Calu3 (cell line): Measurements from ENCODE around the gene MPND. TPM values are rescaled to one million over a fixed set of nuclear protein-coding genes. Genes with fewer than 3 reads are reported as not detected.

Experiments
- BruUV-seq: library from RNA; stranded (reverse); fragments of 400-500 nt; replicated peaks from 2 replicates; lab custom pipeline; 2021; lab: Mats Ljungman, UMichigan
- CTCF ChIA-PET: fragments of 300-600 bp; sonication (Branson Sonifier 250); formaldehyde crosslinking; loops from one replicate; lab custom pipeline; 2022; ENCODE audit warnings: antibody characterized with exemption; lab: Charles Lee
- DNase-seq: peaks from one replicate; pipeline ENCODE4 v3.0.0; 2022
- H3K27ac Mint-ChIP-seq: one replicate; pipeline ENCODE4 v1.8.0; 2022; ENCODE audit warnings: mixed read lengths; ENCODE audit not compliant: unreplicated experiment
- H3K27me3 Mint-ChIP-seq: one replicate; pipeline ENCODE4 v1.8.0; 2022; ENCODE audit warnings: mixed read lengths; ENCODE audit not compliant: unreplicated experiment
- H3K36me3 Mint-ChIP-seq: one replicate; pipeline ENCODE4 v1.8.0; 2022; ENCODE audit warnings: mild to moderate bottlenecking, moderate library complexity, mixed read lengths; ENCODE audit not compliant: insufficient read depth, unreplicated experiment
- H3K4me1 Mint-ChIP-seq: one replicate; pipeline ENCODE4 v1.8.0; 2022; ENCODE audit warnings: mild to moderate bottlenecking, low read depth, mixed read lengths; ENCODE audit not compliant: unreplicated experiment
- H3K4me3 Mint-ChIP-seq: one replicate; pipeline ENCODE4 v1.8.0; 2022; ENCODE audit warnings: mild to moderate bottlenecking, low read depth, moderate library complexity, mixed read lengths; ENCODE audit not compliant: unreplicated experiment
- H3K9me3 Mint-ChIP-seq: one replicate; pipeline ENCODE4 v1.8.0; 2022; ENCODE audit warnings: low read depth, mixed read lengths; ENCODE audit not compliant: unreplicated experiment
- CTCF ChIP-seq: fragments of 200-600 bp; IDR thresholded peaks from one replicate; pipeline ENCODE4 v1.8.0; 2022; ENCODE audit warnings: antibody characterized with exemption; ENCODE audit not compliant: unreplicated experiment
- intact Hi-C: fragments of 100-400 bp; cut with micrococcal nuclease; formaldehyde crosslinking; loops from one replicate; pipeline ENCODE4 v1.10.0; 2022; ENCODE audit not compliant: unreplicated experiment
- total RNA-seq: library from RNA; stranded (reverse); gene quantifications from 2 replicates; pipeline ENCODE4 v1.2.3, GENCODE V29; 2022

Gene MPND
- total RNA-seq, 1 experiment from 2014 or later: 21.1 TPM

DNA sequence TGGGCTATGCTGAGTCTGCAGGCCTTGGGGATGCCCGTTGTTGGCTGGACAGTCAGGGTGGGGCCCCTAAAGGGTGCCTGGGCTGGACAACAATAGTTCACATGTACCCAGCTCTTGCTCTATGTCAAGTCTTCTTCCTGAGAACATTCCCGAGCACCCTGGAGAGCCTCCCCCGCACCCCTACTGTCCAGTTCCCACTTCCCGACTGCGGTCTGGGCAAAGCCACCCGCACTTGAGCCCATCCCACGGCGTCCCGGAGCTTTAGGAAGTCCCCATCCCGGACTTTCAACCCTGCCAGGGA, 1.1 kb upstream of the MPND start:
- peaks cover 43% of the 10 kb centered on the region for H3K36me3 Mint-ChIP-seq
- H3K4me3 Mint-ChIP-seq: peak overlapping the region; percentile 87
- peaks cover 18% of the 10 kb centered on the region for H3K4me1 Mint-ChIP-seq
- no peaks in the 10 kb centered on the region for H3K9me3 Mint-ChIP-seq
- no peak for DNase-seq
- BruUV-seq: TSS peak; percentile 70
- no peaks in the 10 kb centered on the region for H3K27me3 Mint-ChIP-seq
- no peak for TF ChIP-seq CTCF
- intact Hi-C loops: no loop called here
- peak overlapping the region; percentile 96 for H3K27ac Mint-ChIP-seq
- CTCF ChIA-PET: interaction anchor here (0.5 to 2.3 kb wide), 5 partner anchors 10 to 129 kb away, joined by 3 to 13 read pairs (median 12); no protein-coding TSS in a partner anchor

DNA sequence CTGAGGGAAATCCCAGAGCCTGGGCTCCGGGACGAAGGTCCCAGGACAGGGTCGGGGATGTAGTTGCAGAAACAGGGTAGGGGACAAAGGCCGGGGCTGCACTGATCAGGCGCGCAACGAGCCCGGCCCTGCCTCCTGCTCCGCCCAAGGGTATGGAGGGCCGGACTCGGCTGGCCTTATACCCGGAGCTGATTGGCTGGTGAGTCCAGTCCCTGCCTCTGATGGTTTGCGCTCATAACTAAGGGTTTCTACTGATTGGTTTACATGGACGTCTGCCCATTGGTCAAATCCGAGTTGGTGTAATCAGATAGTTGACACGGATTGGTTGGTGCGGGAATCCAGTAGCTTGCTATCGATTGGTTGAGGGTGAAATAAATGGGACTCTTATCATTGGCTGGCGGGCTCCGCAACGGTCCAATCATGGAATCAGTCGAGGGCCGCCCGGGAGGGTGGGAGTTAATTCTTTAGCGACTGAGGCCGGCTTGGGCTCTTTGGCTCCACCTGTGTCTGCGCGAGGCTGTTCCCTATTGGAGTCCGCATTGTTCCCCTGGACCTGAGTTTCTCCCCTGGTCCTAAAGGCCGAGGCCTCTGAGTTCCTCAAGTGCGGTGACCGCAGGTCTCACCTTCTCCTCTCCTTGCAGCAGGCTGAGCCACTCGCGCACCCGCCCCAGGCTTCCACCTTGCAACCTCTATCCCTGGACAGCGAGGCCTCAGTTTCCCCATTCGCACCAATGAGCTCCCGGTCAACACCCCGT, 570 bp upstream of the MPND start:
- peak overlapping the region; percentile 96 for H3K27ac Mint-ChIP-seq
- DNase-seq: peak; percentile 89
- no peaks in the 10 kb centered on the region for H3K9me3 Mint-ChIP-seq
- TF ChIP-seq CTCF: no peak
- CTCF ChIA-PET: interaction anchor here (0.5 to 2.3 kb wide), 6 partner anchors 10 to 1706 kb away, joined by 3 to 13 read pairs (median 9); no protein-coding TSS in a partner anchor
- H3K4me1 Mint-ChIP-seq: peaks cover 13% of the 10 kb centered on the region
- no TSS peak for BruUV-seq
- intact Hi-C loops: no loop called here
- H3K4me3 Mint-ChIP-seq: peak overlapping the region; percentile 87
- no peaks in the 10 kb centered on the region for H3K27me3 Mint-ChIP-seq
- peaks cover 41% of the 10 kb centered on the region for H3K36me3 Mint-ChIP-seq

DNA sequence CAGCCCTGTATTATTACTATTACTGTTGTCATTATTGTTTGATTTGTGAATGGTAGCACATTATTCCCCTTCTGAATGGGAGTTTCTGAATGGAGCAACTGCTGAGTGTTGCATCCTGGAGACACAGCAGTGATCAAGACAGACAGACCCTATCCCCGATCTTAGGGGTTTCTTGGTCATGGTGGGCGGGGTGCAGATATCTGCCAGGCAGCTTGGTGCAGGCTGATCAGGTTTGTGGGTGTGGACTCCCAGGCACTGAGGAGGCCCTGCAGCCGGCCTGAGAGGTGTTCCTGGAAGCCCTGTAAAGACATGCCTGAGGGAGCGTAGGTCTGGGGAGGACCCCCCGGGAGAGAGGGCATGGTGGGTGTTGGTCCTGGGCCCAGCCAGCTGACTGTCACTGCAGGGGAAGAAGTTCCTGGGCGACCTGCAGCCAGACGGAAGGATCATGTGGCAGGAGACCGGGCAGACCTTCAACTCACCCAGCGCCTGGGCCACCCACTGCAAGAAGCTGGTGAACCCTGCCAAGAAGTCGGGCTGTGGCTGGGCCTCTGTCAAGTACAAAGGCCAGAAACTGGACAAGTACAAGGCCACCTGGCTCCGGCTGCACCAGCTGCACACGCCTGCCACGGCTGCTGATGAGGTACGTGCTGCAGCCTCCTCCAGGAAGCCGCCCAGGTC, 2.1 kb downstream of the MPND start:
- DNase-seq: no peak
- intact Hi-C loops: no loop called here
- Mint-ChIP-seq H3K27me3 (no peaks in the 10 kb centered on the region), H3K4me1 (peaks cover 8% of the 10 kb centered on the region), H3K4me3 (no peak overlapping the region), H3K27ac (peak overlapping the region; percentile 40), H3K9me3 (no peaks in the 10 kb centered on the region), H3K36me3 (peaks cover 31% of the 10 kb centered on the region)
- BruUV-seq: no TSS peak
- CTCF ChIA-PET: no interaction called here
- no peak for TF ChIP-seq CTCF

- H3K9me3 Mint-ChIP-seq: no peaks in the 10 kb centered on the region
- CTCF ChIA-PET: no interaction called here
- peak overlapping the region; percentile 40 for H3K27ac Mint-ChIP-seq
- TF ChIP-seq CTCF: no peak
- no peak overlapping the region for H3K4me3 Mint-ChIP-seq
- peaks cover 8% of the 10 kb centered on the region for H3K4me1 Mint-ChIP-seq
- H3K27me3 Mint-ChIP-seq: no peaks in the 10 kb centered on the region
- DNase-seq: no peak
- BruUV-seq: no TSS peak
- peaks cover 31% of the 10 kb centered on the region for H3K36me3 Mint-ChIP-seq
- intact Hi-C loops: no loop called here
These were observed 2.6 kb downstream of the MPND start for GRCh38 chr19:4346020-4346383.
